ENCODE data around the gene MRPL18. TPM values are rescaled to one million over a fixed set of nuclear protein-coding genes. Genes with fewer than 3 reads are reported as not detected.
"Not testable (repeated sequence)": the region's sequence is repeated elsewhere in the genome, so short reads cannot be mapped to it uniquely, and the experiment has no call there.

The MRPL18 gene
- total RNA-seq, 1 donor from 2014 or later: 47.8 TPM

DNA sequence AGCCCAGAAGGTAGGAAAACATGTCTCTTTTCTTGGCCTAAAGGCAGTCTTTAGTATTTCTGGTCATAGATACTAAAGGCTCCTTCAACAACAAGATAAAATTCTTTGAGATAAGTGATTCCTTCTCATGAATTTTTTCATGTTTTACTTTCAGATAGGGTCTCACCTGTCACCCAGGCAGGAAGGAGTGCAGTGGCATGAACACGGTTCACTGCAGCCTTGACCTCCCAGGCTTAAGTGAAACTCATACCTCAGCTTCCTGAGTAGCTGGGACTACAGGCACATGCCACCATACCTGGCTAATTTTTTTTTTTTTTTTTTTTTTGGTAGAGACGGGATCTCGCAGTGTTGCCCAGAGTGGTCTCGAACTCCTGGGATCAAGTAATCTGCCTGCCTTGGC, 18.9 kb downstream of the MRPL18 start:
- Histone ChIP-seq H3K36me3 (no peaks in the 10 kb centered on the region), H3K4me3 (no peak overlapping the region), H3K9me3 (no peaks in the 10 kb centered on the region), H3K27me3 (ENCODE audit: low read depth) (no peaks in the 10 kb centered on the region), H3K4me1 (no peaks in the 10 kb centered on the region), H3K27ac (no peak overlapping the region)
- ATAC-seq: no peak
- intact Hi-C loops (cut with DNase I): no loop called here
- no peak for DNase-seq
- TF ChIP-seq, protein P1, sequence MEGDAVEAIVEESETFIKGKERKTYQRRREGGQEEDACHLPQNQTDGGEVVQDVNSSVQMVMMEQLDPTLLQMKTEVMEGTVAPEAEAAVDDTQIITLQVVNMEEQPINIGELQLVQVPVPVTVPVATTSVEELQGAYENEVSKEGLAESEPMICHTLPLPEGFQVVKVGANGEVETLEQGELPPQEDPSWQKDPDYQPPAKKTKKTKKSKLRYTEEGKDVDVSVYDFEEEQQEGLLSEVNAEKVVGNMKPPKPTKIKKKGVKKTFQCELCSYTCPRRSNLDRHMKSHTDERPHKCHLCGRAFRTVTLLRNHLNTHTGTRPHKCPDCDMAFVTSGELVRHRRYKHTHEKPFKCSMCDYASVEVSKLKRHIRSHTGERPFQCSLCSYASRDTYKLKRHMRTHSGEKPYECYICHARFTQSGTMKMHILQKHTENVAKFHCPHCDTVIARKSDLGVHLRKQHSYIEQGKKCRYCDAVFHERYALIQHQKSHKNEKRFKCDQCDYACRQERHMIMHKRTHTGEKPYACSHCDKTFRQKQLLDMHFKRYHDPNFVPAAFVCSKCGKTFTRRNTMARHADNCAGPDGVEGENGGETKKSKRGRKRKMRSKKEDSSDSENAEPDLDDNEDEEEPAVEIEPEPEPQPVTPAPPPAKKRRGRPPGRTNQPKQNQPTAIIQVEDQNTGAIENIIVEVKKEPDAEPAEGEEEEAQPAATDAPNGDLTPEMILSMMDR (IDR thresholded peaks at IDR 0.05): no peak

DNA sequence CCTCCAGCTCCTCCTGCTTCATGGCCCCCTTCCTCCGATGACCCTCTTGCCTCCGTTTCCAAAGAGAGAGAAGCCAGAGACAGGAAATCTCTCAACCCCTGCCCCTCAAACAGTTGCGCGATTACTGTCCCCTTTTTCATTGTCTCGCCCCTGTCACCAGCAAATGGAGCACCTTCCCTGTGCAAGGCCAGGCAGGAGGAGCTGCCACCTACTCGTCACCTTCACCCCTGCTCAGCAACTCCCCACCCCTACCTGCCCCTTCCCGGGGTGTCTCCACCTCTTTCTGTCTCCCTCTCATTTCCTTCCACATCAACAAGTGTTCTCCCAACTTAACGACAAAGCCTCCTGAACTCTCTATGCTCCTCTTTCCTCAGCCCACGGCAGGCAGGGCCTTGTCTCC, 23.5 kb downstream of the MRPL18 start:
- TF ChIP-seq, protein P1 (IDR thresholded peaks at IDR 0.05): no peak
- H3K36me3 ChIP-seq: no peaks in the 10 kb centered on the region
- H3K4me3 ChIP-seq: no peak overlapping the region
- no peak for ATAC-seq
- H3K27ac ChIP-seq: no peak overlapping the region
- no peak for DNase-seq
- no peaks in the 10 kb centered on the region for H3K9me3 ChIP-seq
- no peaks in the 10 kb centered on the region for H3K4me1 ChIP-seq
- intact Hi-C loops (cut with DNase I): no loop called here
- H3K27me3 ChIP-seq (ENCODE audit: low read depth): no peaks in the 10 kb centered on the region

DNA sequence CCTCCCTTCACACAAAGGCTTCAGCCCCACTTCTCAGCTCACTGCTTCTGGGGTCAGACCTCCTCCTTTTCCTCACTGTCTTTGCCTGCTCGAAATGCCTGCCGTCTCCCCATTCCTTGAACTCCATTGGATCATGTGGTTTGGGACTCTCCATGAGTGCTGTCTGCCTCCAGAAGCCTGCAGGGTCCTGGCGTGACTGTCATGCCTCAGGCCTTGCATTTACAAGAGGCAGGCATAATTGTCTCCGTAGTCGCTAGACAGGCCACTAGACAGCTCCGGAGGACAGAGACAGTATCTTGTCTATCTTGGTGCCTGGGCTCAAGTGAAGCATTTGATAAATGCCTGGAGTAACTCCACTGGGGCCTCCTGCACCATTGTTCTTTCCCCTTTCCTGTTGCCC, 25.1 kb downstream of the MRPL18 start:
- peak; percentile 15 for DNase-seq
- ATAC-seq: no peak
- no peaks in the 10 kb centered on the region for H3K9me3 ChIP-seq
- H3K4me3 ChIP-seq: no peak overlapping the region
- H3K36me3 ChIP-seq: no peaks in the 10 kb centered on the region
- H3K27me3 ChIP-seq (ENCODE audit: low read depth): peaks cover 6% of the 10 kb centered on the region
- H3K27ac ChIP-seq: no peak overlapping the region
- intact Hi-C loops (cut with DNase I): no loop called here
- TF ChIP-seq, protein P1 (IDR thresholded peaks at IDR 0.05): no peak
- H3K4me1 ChIP-seq: no peaks in the 10 kb centered on the region

DNA sequence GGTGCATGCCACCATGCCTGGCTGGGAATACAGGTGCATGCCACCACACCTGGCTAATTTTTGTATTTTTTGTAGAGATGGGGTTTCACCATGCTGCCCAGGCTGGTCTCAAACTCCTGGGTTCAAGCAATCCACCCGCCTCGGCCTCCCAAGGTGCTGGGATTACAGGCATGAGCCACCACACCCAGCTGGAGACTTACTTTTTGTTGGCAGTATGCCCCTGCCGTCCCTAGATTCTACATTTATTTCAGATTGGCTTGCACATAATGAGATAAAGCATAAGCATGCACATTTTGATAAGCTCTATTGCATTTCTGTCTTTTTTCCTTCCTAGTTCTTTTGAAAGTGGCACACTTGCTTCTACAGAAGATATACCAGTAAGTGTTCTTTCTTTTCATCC, 26.5 kb downstream of the MRPL18 start:
- H3K27me3 ChIP-seq (ENCODE audit: low read depth); intact Hi-C loops (cut with DNase I); H3K9me3 ChIP-seq; H3K36me3 ChIP-seq; H3K4me1 ChIP-seq; H3K4me3 ChIP-seq; H3K27ac ChIP-seq; ATAC-seq: not testable (repeated sequence)
- DNase-seq: peak; percentile 8

DNA sequence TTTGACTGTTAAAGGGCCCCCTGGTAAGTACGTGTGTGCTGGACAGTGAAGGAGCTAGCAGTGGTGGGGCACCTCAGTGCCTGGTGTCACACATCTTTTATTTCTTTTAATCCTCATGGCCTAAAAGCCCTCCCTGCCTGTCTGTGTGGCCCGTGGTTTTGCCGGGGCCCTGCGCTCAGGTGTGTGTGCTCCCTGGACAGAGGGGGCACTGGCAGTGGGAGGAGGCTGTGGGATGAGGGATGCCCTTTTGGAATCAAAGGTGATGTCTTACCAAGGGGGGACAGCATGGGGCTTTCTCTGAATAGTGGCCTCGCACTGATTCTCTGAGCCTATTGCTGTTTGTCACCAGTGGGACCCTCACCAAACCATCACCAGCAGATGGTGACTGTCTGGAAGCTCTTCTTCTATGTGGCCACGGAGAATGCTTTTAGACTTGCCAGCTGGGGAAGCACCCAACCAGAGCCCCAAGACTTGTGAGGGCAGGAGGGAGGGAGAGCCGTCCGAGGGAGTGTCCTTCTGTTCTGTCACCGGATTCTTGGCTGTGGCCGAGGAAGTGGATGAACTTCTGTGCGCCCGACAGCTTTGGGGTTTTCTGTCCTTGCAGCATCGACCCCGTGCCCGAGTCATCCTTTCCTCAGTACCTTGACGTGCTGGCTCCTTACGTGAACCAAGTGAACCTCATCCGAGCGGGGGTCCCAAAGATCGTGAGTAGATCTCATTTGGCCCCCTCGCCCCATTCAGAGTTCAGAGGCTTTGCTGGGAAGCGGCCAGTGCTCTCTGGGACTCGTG, 27.9 kb downstream of the MRPL18 start:
- ATAC-seq (no peak), DNase-seq (peak; percentile 35)
- Histone ChIP-seq H3K36me3 (no peaks in the 10 kb centered on the region), H3K27me3 (ENCODE audit: low read depth) (peaks cover 6% of the 10 kb centered on the region), H3K4me3 (no peak overlapping the region), H3K4me1 (no peaks in the 10 kb centered on the region), H3K27ac (no peak overlapping the region), H3K9me3 (no peaks in the 10 kb centered on the region)
- intact Hi-C loops (cut with DNase I): no loop called here
- TF ChIP-seq, protein P1 (IDR thresholded peaks at IDR 0.05): no peak

DNA sequence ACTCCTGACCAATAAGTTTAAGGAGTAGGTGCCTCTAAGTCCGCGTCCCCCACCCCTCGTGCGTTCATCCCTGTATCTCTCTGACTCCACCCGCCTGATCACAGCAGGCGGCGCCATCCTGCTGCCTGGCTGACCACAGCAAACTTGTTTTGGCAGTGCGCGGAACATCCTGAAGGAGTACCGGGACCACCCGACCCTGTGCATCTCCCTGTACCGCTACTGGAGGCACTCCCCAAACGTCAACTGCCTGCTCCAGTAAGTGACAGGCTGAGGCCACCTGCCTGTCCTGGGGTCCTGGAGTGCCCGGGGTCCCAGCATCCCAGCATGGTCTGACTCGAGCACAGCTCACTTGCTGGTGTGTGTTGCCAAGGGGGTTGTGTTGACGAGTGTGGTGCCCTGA, 28.8 kb downstream of the MRPL18 start:
- ATAC-seq: no peak
- peak; percentile 28 for DNase-seq

More for the DNA sequence above, 28.8 kb downstream of the MRPL18 start:
- Histone ChIP-seq H3K36me3 (no peaks in the 10 kb centered on the region), H3K4me3 (no peak overlapping the region), H3K9me3 (no peaks in the 10 kb centered on the region), H3K27ac (no peak overlapping the region), H3K4me1 (no peaks in the 10 kb centered on the region), H3K27me3 (ENCODE audit: low read depth) (peaks cover 6% of the 10 kb centered on the region)
- intact Hi-C loops (cut with DNase I): no loop called here
- TF ChIP-seq, protein P1 (IDR thresholded peaks at IDR 0.05): no peak
